Measurements from ENCODE around the gene BCAS3. TPM values are rescaled to one million over a fixed set of nuclear protein-coding genes. Genes with fewer than 3 reads are reported as not detected.

The BCAS3 gene
- total RNA-seq, 1 experiment from 2014 or later, result 14.4 TPM

DNA sequence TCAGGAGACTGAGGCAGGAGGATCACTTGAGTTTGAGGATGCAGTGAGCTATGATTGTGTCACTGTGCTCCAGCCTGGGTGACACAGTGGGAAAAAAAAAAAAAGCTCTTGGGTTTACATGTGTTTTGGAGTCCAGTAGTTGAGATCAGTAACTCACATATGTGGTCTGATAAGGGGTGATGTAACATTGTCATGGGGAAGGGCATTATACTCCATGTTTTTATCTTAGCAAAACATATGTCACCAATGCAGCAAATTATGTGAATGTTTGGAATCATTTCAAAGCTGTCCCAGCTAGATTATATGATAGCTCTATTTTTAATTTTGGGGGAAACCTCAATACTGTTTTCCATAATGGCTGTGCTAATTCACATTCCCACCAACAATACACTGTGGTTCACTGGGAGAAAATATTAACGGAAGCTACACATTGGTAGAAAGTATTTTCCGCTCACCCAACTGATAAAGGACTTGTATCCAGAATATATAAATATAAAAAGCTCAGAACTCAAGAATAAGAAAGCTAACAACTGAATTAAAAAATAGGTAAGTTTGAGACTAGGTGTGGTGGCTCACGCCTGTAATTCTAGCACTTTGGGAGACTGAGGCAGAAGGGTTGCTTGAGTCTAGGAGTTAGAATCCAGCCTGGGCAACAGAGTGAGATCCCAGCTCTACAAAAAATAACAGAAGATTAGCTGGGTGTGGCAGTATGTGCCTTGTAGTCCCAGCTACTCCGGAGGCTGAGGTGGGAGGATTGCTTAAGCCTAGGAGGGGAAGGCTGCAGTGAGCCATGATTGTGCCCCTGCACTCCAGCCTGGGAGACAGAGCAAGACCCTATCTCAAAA, 497.9 kb downstream of the BCAS3 start:
- no TSS peak for BruUV-seq (replicated peaks)
- Histone ChIP-seq H3K4me1 (ENCODE audit: insufficient read depth, low read length, poor library complexity, severe bottlenecking) (no peaks in the 10 kb centered on the region), H3K4me3 (ENCODE audit: low read depth, low read length, poor library complexity, severe bottlenecking) (no peak overlapping the region), H3K36me3 (ENCODE audit: insufficient read depth, low read length, poor library complexity, severe bottlenecking) (no peaks in the 10 kb centered on the region), H3K9me3 (ENCODE audit: low read depth, low read length, poor library complexity, severe bottlenecking) (no peaks in the 10 kb centered on the region), H3K27ac (ENCODE audit: low read depth, low read length, poor library complexity, severe bottlenecking) (no peak overlapping the region), H3K27me3 (replicated peaks; ENCODE audit: insufficient read depth, low read depth, low read length, poor library complexity) (no peaks in the 10 kb centered on the region)
- CTCF ChIA-PET, result no interaction called here
- no peak for DNase-seq (ENCODE audit: low spot score)
- TF ChIP-seq, protein P1, sequence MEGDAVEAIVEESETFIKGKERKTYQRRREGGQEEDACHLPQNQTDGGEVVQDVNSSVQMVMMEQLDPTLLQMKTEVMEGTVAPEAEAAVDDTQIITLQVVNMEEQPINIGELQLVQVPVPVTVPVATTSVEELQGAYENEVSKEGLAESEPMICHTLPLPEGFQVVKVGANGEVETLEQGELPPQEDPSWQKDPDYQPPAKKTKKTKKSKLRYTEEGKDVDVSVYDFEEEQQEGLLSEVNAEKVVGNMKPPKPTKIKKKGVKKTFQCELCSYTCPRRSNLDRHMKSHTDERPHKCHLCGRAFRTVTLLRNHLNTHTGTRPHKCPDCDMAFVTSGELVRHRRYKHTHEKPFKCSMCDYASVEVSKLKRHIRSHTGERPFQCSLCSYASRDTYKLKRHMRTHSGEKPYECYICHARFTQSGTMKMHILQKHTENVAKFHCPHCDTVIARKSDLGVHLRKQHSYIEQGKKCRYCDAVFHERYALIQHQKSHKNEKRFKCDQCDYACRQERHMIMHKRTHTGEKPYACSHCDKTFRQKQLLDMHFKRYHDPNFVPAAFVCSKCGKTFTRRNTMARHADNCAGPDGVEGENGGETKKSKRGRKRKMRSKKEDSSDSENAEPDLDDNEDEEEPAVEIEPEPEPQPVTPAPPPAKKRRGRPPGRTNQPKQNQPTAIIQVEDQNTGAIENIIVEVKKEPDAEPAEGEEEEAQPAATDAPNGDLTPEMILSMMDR (conservative IDR thresholded peaks at IDR 0.05; ENCODE audit: low read depth, low read length), result no peak
- TF ChIP-seq EZH2 (IDR thresholded peaks at IDR 0.05; ENCODE audit: borderline replicate concordance, low read depth, low read length, poor library complexity, severe bottlenecking), result no peak
- POLR2A ChIA-PET (ENCODE audit: low non-redundant PET), result no interaction called here
- intact Hi-C loops (cut with micrococcal nuclease; ENCODE audit: unreplicated experiment), result no loop called here

DNA sequence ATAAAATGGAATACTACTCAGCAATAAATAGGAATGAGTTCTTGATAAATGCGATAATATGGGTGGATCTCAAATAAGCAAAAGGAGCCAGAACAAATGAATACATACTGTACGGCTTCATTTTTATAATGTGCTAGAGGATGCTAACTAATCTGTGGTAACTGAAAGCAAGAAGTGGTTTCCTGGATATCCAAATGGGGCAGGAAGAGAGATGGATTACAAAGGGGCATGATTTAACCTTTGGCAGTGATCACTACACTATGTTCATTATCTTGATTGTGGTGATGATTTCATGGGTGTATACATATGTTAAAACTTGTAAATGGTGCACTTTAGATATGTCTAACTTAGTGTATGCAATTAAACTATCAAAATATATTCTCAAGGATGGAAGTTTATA, 499.7 kb downstream of the BCAS3 start:
- ChIA-PET POLR2A (ENCODE audit: low non-redundant PET) (no interaction called here), CTCF (no interaction called here)
- no peak for TF ChIP-seq EZH2 (IDR thresholded peaks at IDR 0.05; ENCODE audit: borderline replicate concordance, low read depth, low read length, poor library complexity, severe bottlenecking)
- TF ChIP-seq, protein P1 (conservative IDR thresholded peaks at IDR 0.05; ENCODE audit: low read depth, low read length), result no peak
- intact Hi-C loops (cut with micrococcal nuclease; ENCODE audit: unreplicated experiment), result no loop called here
- H3K27me3 ChIP-seq (replicated peaks; ENCODE audit: insufficient read depth, low read depth, low read length, poor library complexity), result no peaks in the 10 kb centered on the region
- no peak for DNase-seq (ENCODE audit: low spot score)
- H3K9me3 ChIP-seq (ENCODE audit: low read depth, low read length, poor library complexity, severe bottlenecking), result no peaks in the 10 kb centered on the region
- no peak overlapping the region for H3K27ac ChIP-seq (ENCODE audit: low read depth, low read length, poor library complexity, severe bottlenecking)
- H3K36me3 ChIP-seq (ENCODE audit: insufficient read depth, low read length, poor library complexity, severe bottlenecking), result no peaks in the 10 kb centered on the region
- BruUV-seq (replicated peaks), result no TSS peak
- no peak overlapping the region for H3K4me3 ChIP-seq (ENCODE audit: low read depth, low read length, poor library complexity, severe bottlenecking)
- H3K4me1 ChIP-seq (ENCODE audit: insufficient read depth, low read length, poor library complexity, severe bottlenecking), result no peaks in the 10 kb centered on the region

DNA sequence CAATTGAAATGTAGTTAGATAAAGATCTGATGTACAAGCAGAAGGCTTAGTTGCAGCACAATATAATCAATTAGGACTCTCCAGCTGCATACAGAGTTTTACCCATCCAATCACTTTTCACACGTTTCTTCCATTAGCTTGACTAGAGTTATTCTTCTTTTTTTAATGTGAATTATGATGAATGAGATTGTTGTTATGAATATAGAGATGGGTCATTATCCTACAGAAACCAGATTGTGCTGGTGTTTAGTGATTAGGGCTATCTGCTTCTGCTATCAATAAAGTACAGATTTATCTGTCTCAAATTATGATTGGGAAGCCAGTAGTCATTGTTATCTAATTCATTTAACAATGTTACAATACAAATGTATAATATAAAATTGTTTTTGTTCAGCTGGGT, 500.6 kb downstream of the BCAS3 start:
- no peak for DNase-seq (ENCODE audit: low spot score)
- no peak overlapping the region for H3K27ac ChIP-seq (ENCODE audit: low read depth, low read length, poor library complexity, severe bottlenecking)
- no peak for TF ChIP-seq EZH2 (IDR thresholded peaks at IDR 0.05; ENCODE audit: borderline replicate concordance, low read depth, low read length, poor library complexity, severe bottlenecking)
- TF ChIP-seq, protein P1 (conservative IDR thresholded peaks at IDR 0.05; ENCODE audit: low read depth, low read length), result no peak
- H3K9me3 ChIP-seq (ENCODE audit: low read depth, low read length, poor library complexity, severe bottlenecking), result no peaks in the 10 kb centered on the region
- no peaks in the 10 kb centered on the region for H3K27me3 ChIP-seq (replicated peaks; ENCODE audit: insufficient read depth, low read depth, low read length, poor library complexity)
- no peaks in the 10 kb centered on the region for H3K4me1 ChIP-seq (ENCODE audit: insufficient read depth, low read length, poor library complexity, severe bottlenecking)
- intact Hi-C loops (cut with micrococcal nuclease; ENCODE audit: unreplicated experiment), result no loop called here
- no TSS peak for BruUV-seq (replicated peaks)
- H3K4me3 ChIP-seq (ENCODE audit: low read depth, low read length, poor library complexity, severe bottlenecking), result no peak overlapping the region
- H3K36me3 ChIP-seq (ENCODE audit: insufficient read depth, low read length, poor library complexity, severe bottlenecking), result no peaks in the 10 kb centered on the region
- CTCF ChIA-PET, result no interaction called here
- POLR2A ChIA-PET (ENCODE audit: low non-redundant PET), result no interaction called here

Data from A673 (cell line).